NB4 (cell line): ENCODE data around the gene ADAM12.

Experiments
- DNase-seq: peaks from one replicate; pipeline ENCODE4 v3.0.0; 2010; ENCODE audit warnings: low read depth
- H3K4me3 ChIP-seq: one replicate; pipeline ENCODE4 v1.5.1; 2011; ENCODE audit warnings: mild to moderate bottlenecking, low read depth, low read length, moderate library complexity
- CTCF ChIP-seq: IDR thresholded peaks from one replicate; pipeline ENCODE4 v1.5.1; 2012; ENCODE audit warnings: low read depth, low read length
- MAX ChIP-seq: IDR thresholded peaks from 2 replicates; pipeline ENCODE4 v1.6.1; 2011; ENCODE audit warnings: low read depth, low read length
- MYC ChIP-seq: IDR thresholded peaks from 2 replicates; pipeline ENCODE4 v1.6.1; 2011; ENCODE audit warnings: low read depth, low read length
- POLR2A ChIP-seq: IDR thresholded peaks from 2 replicates; pipeline ENCODE4 v1.6.1; 2011; ENCODE audit warnings: mild to moderate bottlenecking; ENCODE audit not compliant: insufficient read length; ENCODE audit errors: extremely low read depth

The ADAM12 gene

GRCh38 chr10:126170371-126170770, 217.9 kb downstream of the ADAM12 start:
- no peak for DNase-seq
- no peak for TF ChIP-seq MAX
- TF ChIP-seq MYC, result no peak
- no peak for TF ChIP-seq CTCF
- no peak for TF ChIP-seq POLR2A
- H3K4me3 ChIP-seq, result no peak overlapping the region

- DNase-seq, result no peak
- no peak for TF ChIP-seq CTCF
- no peak for TF ChIP-seq MAX
- no peak for TF ChIP-seq POLR2A
- no peak for TF ChIP-seq MYC
- no peak overlapping the region for H3K4me3 ChIP-seq
Measured at GRCh38 chr10:126169899-126170298, 218.4 kb downstream of the ADAM12 start.

GRCh38 chr10:126166797-126167196, 221.5 kb downstream of the ADAM12 start:
- DNase-seq, result no peak
- H3K4me3 ChIP-seq, result no peak overlapping the region
- TF ChIP-seq CTCF (no peak), MYC (no peak), MAX (no peak), POLR2A (no peak)

GRCh38 chr10:126165874-126166273, 222.4 kb downstream of the ADAM12 start:
- DNase-seq, result no peak
- no peak overlapping the region for H3K4me3 ChIP-seq
- TF ChIP-seq POLR2A, result no peak

- no peak overlapping the region for H3K4me3 ChIP-seq
- no peak for TF ChIP-seq CTCF
- TF ChIP-seq POLR2A, result no peak
- no peak for TF ChIP-seq MYC
- no peak for TF ChIP-seq MAX
- DNase-seq, result no peak
Measured at GRCh38 chr10:126163506-126163905, 224.8 kb downstream of the ADAM12 start.

- no peak for DNase-seq
- TF ChIP-seq MYC (no peak), POLR2A (no peak), MAX (no peak), CTCF (no peak)
Measured at GRCh38 chr10:126161691-126162090, 226.6 kb downstream of the ADAM12 start.

More at GRCh38 chr10:126161691-126162090, 226.6 kb downstream of the ADAM12 start:
- H3K4me3 ChIP-seq, result no peak overlapping the region
